HUES64 (cell line): ENCODE data around the gene DPH3.

Experiments
- H3K27ac ChIP-seq: 2 replicates; pipeline ENCODE4 v1.7.0; 2013; ENCODE audit warnings: low read depth, low read length, inconsistent platforms
- H3K27me3 ChIP-seq: 2 replicates; pipeline ENCODE4 v1.6.1; 2013; ENCODE audit warnings: mild to moderate bottlenecking, low read length; ENCODE audit not compliant: insufficient read depth
- H3K36me3 ChIP-seq: 2 replicates; pipeline ENCODE4 v1.6.1; 2013; ENCODE audit warnings: mild to moderate bottlenecking, low read length; ENCODE audit not compliant: insufficient read depth
- H3K4me1 ChIP-seq: 2 replicates; pipeline ENCODE4 v1.6.1; 2013; ENCODE audit warnings: mild to moderate bottlenecking, low read length, moderate library complexity; ENCODE audit not compliant: insufficient read depth
- H3K4me3 ChIP-seq: 2 replicates; pipeline ENCODE4 v1.5.1; 2013; ENCODE audit warnings: mild to moderate bottlenecking, low read length, moderate library complexity
- H3K9ac ChIP-seq: 2 replicates; pipeline ENCODE4 v1.6.1; 2013; ENCODE audit warnings: mild to moderate bottlenecking, low read depth, low read length
- H3K9me3 ChIP-seq: 2 replicates; pipeline ENCODE4 v1.6.1; 2013; ENCODE audit warnings: low read depth, low read length; ENCODE audit not compliant: insufficient read depth
- WGBS: fragments of 150-250, 120-280 bp; methylation state at CpG from one replicate; pipeline ENCODE4 v1.1.7; 2013; ENCODE audit warnings: missing lambda C conversion rate; 5-methylcytosine and 5-hydroxymethylcytosine counted together

The DPH3 gene

DNA sequence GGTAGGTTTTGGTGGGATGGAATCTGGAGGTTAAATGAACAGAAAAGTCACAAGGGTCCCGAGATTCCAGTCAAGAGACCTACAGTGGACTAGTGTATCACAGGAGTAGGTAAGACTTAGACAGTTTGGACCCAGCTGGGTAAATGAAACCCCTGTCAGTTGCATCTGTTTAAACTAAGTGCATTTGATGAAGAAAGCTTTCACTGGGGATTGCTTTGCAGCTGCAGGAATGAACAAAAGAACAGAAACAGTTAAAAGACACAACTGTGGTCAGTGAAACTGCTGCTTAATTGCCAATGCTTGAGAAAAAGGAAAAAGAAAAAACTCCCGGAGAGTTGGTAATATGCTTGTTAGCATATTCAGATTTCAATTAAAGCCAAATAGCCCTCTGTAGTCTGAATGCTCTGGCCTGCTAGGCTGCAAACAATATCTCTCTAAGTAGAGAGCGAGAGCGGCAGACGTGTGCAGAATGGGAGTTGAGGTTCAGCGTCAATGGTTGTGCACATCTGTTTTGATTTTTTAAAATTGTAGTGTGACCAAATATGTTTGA is 37.4 kb upstream of the DPH3 start:
- 52% methylated on average over 6 of the region's 6 CpGs for WGBS
- Histone ChIP-seq H3K4me1 (peaks cover 43% of the 10 kb centered on the region), H3K9me3 (0 out of 2 replicates have a peak, but pooled peaks cover 2% of the 10 kb centered on the region), H3K36me3 (peaks cover 43% of the 10 kb centered on the region), H3K4me3 (peak overlapping the region; percentile 13; the same call in 1 of the 2 replicates), H3K9ac (peak overlapping the region; percentile 41), H3K27ac (peak overlapping the region; percentile 88), H3K27me3 (no peaks in the 10 kb centered on the region)

GRCh38 chr3:16301507-16301906 is 36.8 kb upstream of the DPH3 start:
- peaks cover 47% of the 10 kb centered on the region for H3K36me3 ChIP-seq
- 32% methylated on average over 6 of the region's 6 CpGs for WGBS
- H3K4me3 ChIP-seq = no peak overlapping the region

DNA sequence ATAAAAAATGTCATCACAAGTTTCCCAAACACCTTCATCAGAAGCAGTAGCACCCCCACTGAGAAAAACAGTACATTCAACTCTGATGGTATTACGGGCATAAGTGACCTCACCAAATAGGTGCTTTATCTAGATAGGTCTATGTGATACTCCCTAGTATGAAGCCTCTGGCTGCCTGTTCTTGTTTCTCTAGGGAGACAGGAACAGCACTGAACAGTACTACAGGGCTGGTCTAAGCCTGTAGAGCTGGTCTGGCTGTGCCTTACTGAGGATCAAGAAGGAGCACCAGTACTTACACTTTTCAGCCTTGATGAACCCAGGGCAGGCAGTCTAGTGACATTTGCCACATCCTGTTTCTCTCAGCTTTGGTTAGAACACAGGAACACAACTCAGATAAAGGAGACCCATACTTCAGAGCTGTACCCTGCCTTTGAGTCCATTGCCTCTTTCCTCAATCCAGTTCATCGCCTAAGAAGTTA is 36.2 kb upstream of the DPH3 start:
- H3K9ac ChIP-seq = no peak overlapping the region
- peak overlapping the region; percentile 88; the same call in 1 of the 2 replicates for H3K27ac ChIP-seq

More at GRCh38 chr3:16301507-16301906, 36.8 kb upstream of the DPH3 start:
- H3K27me3 ChIP-seq = no peaks in the 10 kb centered on the region
- H3K4me1 ChIP-seq = peaks cover 43% of the 10 kb centered on the region
- peak overlapping the region; percentile 41 for H3K9ac ChIP-seq
- H3K27ac ChIP-seq = peak overlapping the region; percentile 88
- peaks cover 7% of the 10 kb centered on the region; the same call in 1 of the 2 replicates for H3K9me3 ChIP-seq

DNA sequence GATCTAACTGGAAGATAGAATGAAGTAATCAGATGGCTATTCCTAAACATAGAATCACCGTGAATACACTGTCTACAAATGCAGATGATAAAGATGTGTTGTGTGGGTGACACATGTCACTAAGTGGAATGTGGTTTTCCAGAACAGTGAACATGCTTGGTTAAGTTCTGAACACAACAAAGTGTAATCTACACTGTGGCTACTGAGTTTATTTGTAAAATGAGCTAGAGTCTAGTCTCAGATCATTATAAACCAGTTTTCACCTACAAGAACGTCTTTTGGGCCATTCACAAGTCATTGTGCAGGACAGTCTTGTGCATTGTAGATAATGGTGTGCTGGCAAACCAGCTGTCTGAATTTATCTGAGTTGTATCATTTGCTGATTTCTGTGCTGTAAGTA is 35.6 kb upstream of the DPH3 start:
- Histone ChIP-seq H3K27ac (no peak overlapping the region), H3K9me3 (peaks cover 7% of the 10 kb centered on the region; the same call in 1 of the 2 replicates), H3K27me3 (no peaks in the 10 kb centered on the region), H3K4me3 (no peak overlapping the region), H3K4me1 (peaks cover 43% of the 10 kb centered on the region), H3K9ac (no peak overlapping the region), H3K36me3 (peaks cover 50% of the 10 kb centered on the region)
- 96% methylated on average over 2 of the region's 2 CpGs for WGBS

More for the DNA sequence above, 36.2 kb upstream of the DPH3 start:
- H3K4me1 ChIP-seq = peaks cover 43% of the 10 kb centered on the region
- H3K27me3 ChIP-seq = no peaks in the 10 kb centered on the region
- H3K9me3 ChIP-seq = peaks cover 7% of the 10 kb centered on the region; the same call in 1 of the 2 replicates
- peaks cover 49% of the 10 kb centered on the region for H3K36me3 ChIP-seq
- no peak overlapping the region for H3K4me3 ChIP-seq
- WGBS = 91% methylated on average over 2 of the region's 2 CpGs

DNA sequence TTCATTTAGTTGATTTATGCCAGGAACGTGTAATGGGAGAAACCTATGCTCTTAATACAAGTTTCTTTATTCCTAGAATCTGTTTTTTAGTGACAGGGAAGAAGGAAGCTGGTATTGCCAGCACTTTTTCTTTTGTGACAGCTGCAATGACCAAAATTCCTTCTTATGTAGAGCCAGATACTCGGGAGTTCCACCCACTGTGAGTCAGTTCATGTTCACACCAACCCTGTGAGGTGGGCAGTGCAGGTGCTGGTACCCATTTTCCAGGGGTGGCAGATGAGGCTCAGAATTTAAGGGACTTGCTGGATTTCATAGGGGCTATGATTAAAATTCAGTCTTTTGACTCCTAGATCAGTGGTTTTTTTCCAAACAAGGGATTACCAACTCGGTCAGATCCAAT is 35.0 kb upstream of the DPH3 start:
- WGBS = 94% methylated on average over 2 of the region's 3 CpGs
- Histone ChIP-seq H3K4me1 (peaks cover 43% of the 10 kb centered on the region), H3K27ac (no peak overlapping the region), H3K9me3 (peaks cover 7% of the 10 kb centered on the region; the same call in 1 of the 2 replicates), H3K27me3 (no peaks in the 10 kb centered on the region), H3K9ac (no peak overlapping the region), H3K36me3 (peaks cover 51% of the 10 kb centered on the region), H3K4me3 (no peak overlapping the region)

- Histone ChIP-seq H3K9me3 (peaks cover 7% of the 10 kb centered on the region; the same call in 1 of the 2 replicates), H3K4me3 (no peak overlapping the region), H3K36me3 (peaks cover 47% of the 10 kb centered on the region), H3K4me1 (peaks cover 39% of the 10 kb centered on the region), H3K27me3 (no peaks in the 10 kb centered on the region), H3K9ac (no peak overlapping the region), H3K27ac (no peak overlapping the region)
- whole genome bisulfite sequencing = 95% methylated on average over 6 of the region's 6 CpGs
Measured at GRCh38 chr3:16298891-16299290, 34.1 kb upstream of the DPH3 start.

DNA sequence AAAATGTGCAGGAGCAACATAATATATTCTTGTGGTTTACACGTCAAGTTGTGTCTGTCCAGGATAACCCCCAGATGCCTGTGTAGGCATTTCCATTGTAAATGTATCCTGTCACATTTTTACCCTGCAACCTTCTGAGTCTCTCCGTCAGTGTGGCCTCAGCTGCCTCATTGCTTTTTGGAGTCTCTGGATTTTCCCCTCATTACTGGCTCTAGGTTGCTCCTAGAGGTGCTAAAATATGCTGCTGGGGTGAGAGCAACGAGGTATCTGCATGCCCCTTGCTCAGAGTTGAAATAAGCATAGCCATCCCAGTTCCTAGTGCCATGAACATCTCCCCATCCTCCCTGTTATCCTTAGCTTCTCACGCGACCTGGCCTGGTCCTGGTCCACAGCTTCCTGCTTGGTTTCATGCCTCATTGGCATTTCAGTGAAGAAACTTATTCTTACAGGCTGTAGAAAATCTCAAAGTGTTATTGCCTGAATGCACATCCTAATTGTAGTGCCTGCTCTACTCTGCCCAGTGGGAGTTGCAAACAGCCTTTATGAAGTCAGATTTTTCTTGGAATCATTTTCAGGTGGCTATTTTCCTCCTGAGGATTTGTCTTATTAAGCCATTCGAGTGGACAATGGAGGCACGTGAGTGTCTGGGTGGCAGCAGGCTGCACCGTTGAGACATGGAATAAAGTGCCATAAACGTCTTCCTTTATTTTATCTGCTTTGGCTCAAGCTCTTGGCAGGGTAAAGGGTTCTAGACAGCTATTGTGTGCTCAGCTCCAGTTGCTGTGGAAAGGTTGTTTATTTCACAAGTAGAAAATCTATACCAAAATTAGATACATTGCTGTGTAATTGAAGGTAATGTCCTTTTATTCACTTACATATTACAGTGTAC is 33.5 kb upstream of the DPH3 start:
- no peaks in the 10 kb centered on the region for H3K27me3 ChIP-seq
- H3K36me3 ChIP-seq = peaks cover 47% of the 10 kb centered on the region
- H3K27ac ChIP-seq = no peak overlapping the region
- 93% methylated on average over 9 of the region's 9 CpGs for WGBS
- H3K9me3 ChIP-seq = peaks cover 7% of the 10 kb centered on the region; the same call in 1 of the 2 replicates
- H3K9ac ChIP-seq = no peak overlapping the region
- H3K4me3 ChIP-seq = no peak overlapping the region
- H3K4me1 ChIP-seq = peaks cover 33% of the 10 kb centered on the region

- Histone ChIP-seq H3K36me3 (peaks cover 53% of the 10 kb centered on the region), H3K27me3 (no peaks in the 10 kb centered on the region), H3K27ac (no peak overlapping the region), H3K4me3 (no peak overlapping the region), H3K9me3 (peaks cover 7% of the 10 kb centered on the region; the same call in 1 of the 2 replicates), H3K9ac (no peak overlapping the region), H3K4me1 (peaks cover 5% of the 10 kb centered on the region; the same call in 1 of the 2 replicates)
- 92% methylated on average over 3 of the region's 3 CpGs for WGBS
Measured at GRCh38 chr3:16295298-16295890, 30.7 kb upstream of the DPH3 start.

- no peaks in the 10 kb centered on the region for H3K27me3 ChIP-seq
- H3K9me3 ChIP-seq = peaks cover 7% of the 10 kb centered on the region; the same call in 1 of the 2 replicates
- no peak overlapping the region for H3K4me3 ChIP-seq
- peaks cover 2% of the 10 kb centered on the region; the same call in 1 of the 2 replicates for H3K4me1 ChIP-seq
- peaks cover 57% of the 10 kb centered on the region for H3K36me3 ChIP-seq
- WGBS = 94% methylated on average over 4 of the region's 5 CpGs
- H3K9ac ChIP-seq = no peak overlapping the region
- H3K27ac ChIP-seq = no peak overlapping the region
Measured at GRCh38 chr3:16294844-16295243, 30.1 kb upstream of the DPH3 start.

- Histone ChIP-seq H3K4me1 (no peaks in the 10 kb centered on the region), H3K9me3 (no peaks in the 10 kb centered on the region; the same call in 1 of the 2 replicates), H3K9ac (no peak overlapping the region), H3K4me3 (no peak overlapping the region), H3K27ac (no peak overlapping the region), H3K27me3 (no peaks in the 10 kb centered on the region), H3K36me3 (peaks cover 63% of the 10 kb centered on the region)
- 89% methylated on average over 2 of the region's 2 CpGs for WGBS
Measured at GRCh38 chr3:16290827-16291196, 26.1 kb upstream of the DPH3 start.
